ENCODE results near the gene CACNA2D3. TPM values are rescaled to one million over a fixed set of nuclear protein-coding genes. Genes with fewer than 3 reads are reported as not detected.

CACNA2D3 gene
- total RNA-seq, 1 donor from 2014 or later: not detected

DNA sequence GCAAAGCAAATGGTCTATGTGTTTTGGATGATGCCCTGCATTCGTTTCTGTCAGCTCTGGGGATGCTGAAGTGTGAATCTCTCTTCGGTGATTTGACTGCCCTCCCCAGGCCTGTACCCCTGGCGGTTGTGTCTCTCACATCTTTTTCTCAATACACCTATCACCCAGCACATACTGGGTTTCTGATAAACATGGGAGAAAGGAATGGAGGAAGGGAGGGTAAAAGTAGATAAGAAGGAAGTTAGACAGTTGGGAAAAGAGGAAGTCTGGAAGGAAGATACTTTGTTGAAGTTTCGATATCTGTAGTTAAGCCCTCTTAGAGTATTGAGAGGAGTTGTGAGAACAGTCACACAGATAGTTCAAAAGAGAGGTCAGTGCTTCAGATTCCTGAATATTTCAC is 841.3 kb downstream of the CACNA2D3 start:
- Mint-ChIP-seq H3K27ac (no peak overlapping the region), H3K4me1 (peaks cover 56% of the 10 kb centered on the region), H3K9me3 (no peaks in the 10 kb centered on the region), H3K36me3 (no peaks in the 10 kb centered on the region), H3K4me3 (no peak overlapping the region), H3K27me3 (ENCODE audit: insufficient read depth, low read depth) (peaks cover 9% of the 10 kb centered on the region)
- H3K9ac ChIP-seq: no peak overlapping the region
- no peaks in the 10 kb centered on the region for H3K9me3 ChIP-seq (ENCODE audit: low read depth)
- no peaks in the 10 kb centered on the region for H3K79me2 ChIP-seq (ENCODE audit: low read depth)
- no peak for TF ChIP-seq EZH2 (IDR thresholded peaks at IDR 0.05)
- TF ChIP-seq EZH2phosphoT487 (IDR thresholded peaks at IDR 0.05): no peak
- TF ChIP-seq CTCF (IDR thresholded peaks at IDR 0.05): no peak
- no peak for DNase-seq (ENCODE audit: low spot score)
- H3K27me3 ChIP-seq: no peaks in the 10 kb centered on the region
- H3K4me1 ChIP-seq: peaks cover 5% of the 10 kb centered on the region
- no peaks in the 10 kb centered on the region for H3F3A ChIP-seq (ENCODE audit: low read depth)
- H3K4me2 ChIP-seq: no peak overlapping the region
- no peaks in the 10 kb centered on the region for H3K36me3 ChIP-seq
- no peak overlapping the region for H3K4me3 ChIP-seq
- no peak overlapping the region for H2AFZ ChIP-seq (replicated peaks)
- no peaks in the 10 kb centered on the region for H4K20me1 ChIP-seq (ENCODE audit: low read depth)
- no peak overlapping the region for H3K27ac ChIP-seq

- Histone ChIP-seq H3K79me2 (ENCODE audit: low read depth) (no peaks in the 10 kb centered on the region), H3K27ac (no peak overlapping the region), H3K9me3 (ENCODE audit: low read depth) (no peaks in the 10 kb centered on the region), H4K20me1 (ENCODE audit: low read depth) (no peaks in the 10 kb centered on the region), H3K4me2 (no peak overlapping the region), H3F3A (ENCODE audit: low read depth) (no peaks in the 10 kb centered on the region), H3K27me3 (no peaks in the 10 kb centered on the region), H2AFZ (replicated peaks) (no peak overlapping the region), H3K9ac (no peak overlapping the region), H3K4me3 (no peak overlapping the region), H3K36me3 (no peaks in the 10 kb centered on the region), H3K4me1 (peaks cover 9% of the 10 kb centered on the region)
- no peak for TF ChIP-seq EZH2 (IDR thresholded peaks at IDR 0.05)
- no peak for TF ChIP-seq EZH2phosphoT487 (IDR thresholded peaks at IDR 0.05)
- no peak for TF ChIP-seq CTCF (IDR thresholded peaks at IDR 0.05)
- Mint-ChIP-seq H3K36me3 (no peaks in the 10 kb centered on the region), H3K27me3 (ENCODE audit: insufficient read depth, low read depth) (peaks cover 9% of the 10 kb centered on the region), H3K4me3 (no peak overlapping the region), H3K4me1 (peaks cover 60% of the 10 kb centered on the region), H3K27ac (no peak overlapping the region), H3K9me3 (no peaks in the 10 kb centered on the region)
- DNase-seq (ENCODE audit: low spot score): no peak
Observed at GRCh38 chr3:54964081-54964480, 841.7 kb downstream of the CACNA2D3 start.

DNA sequence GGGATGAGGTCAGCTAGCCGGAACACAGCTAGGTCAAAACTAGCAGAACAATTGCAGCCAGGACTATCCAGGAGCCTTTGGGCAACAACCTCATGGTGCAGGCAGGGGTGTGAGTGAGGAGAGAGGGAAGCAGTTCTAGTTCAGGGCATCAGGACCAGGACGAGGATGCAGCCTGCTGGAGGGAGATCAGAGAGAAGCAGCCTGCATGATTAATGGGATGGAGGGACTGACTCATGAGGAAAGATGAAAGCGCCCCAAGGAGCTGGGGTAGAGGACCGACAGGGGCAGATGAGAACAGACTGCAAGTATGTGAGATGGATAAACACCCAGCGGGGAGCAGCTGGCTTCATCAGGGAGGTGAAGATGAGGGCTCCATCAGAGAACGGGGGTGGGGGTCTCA is 843.4 kb downstream of the CACNA2D3 start:
- no peaks in the 10 kb centered on the region for H3K9me3 ChIP-seq (ENCODE audit: low read depth)
- H3F3A ChIP-seq (ENCODE audit: low read depth): no peaks in the 10 kb centered on the region
- no peak overlapping the region for H3K27ac ChIP-seq
- H3K27me3 ChIP-seq: no peaks in the 10 kb centered on the region
- Mint-ChIP-seq H3K9me3 (no peaks in the 10 kb centered on the region), H3K36me3 (no peaks in the 10 kb centered on the region), H3K4me1 (peaks cover 58% of the 10 kb centered on the region), H3K27ac (no peak overlapping the region), H3K27me3 (ENCODE audit: insufficient read depth, low read depth) (peaks cover 9% of the 10 kb centered on the region), H3K4me3 (no peak overlapping the region)
- no peaks in the 10 kb centered on the region for H4K20me1 ChIP-seq (ENCODE audit: low read depth)
- no peak overlapping the region for H2AFZ ChIP-seq (replicated peaks)
- no peak for DNase-seq (ENCODE audit: low spot score)
- no peaks in the 10 kb centered on the region for H3K36me3 ChIP-seq
- H3K4me1 ChIP-seq: peaks cover 9% of the 10 kb centered on the region
- TF ChIP-seq EZH2phosphoT487 (IDR thresholded peaks at IDR 0.05) (no peak), EZH2 (IDR thresholded peaks at IDR 0.05) (no peak), CTCF (IDR thresholded peaks at IDR 0.05) (no peak)
- H3K4me3 ChIP-seq: no peak overlapping the region
- H3K4me2 ChIP-seq: no peak overlapping the region
- no peaks in the 10 kb centered on the region for H3K79me2 ChIP-seq (ENCODE audit: low read depth)
- no peak overlapping the region for H3K9ac ChIP-seq
